ENCODE measurements around the gene EPHB6. TPM values are rescaled to one million over a fixed set of nuclear protein-coding genes. Genes with fewer than 3 reads are reported as not detected.

Gene EPHB6
- total RNA-seq, 1 experiment from 2014 or later: not detected

DNA sequence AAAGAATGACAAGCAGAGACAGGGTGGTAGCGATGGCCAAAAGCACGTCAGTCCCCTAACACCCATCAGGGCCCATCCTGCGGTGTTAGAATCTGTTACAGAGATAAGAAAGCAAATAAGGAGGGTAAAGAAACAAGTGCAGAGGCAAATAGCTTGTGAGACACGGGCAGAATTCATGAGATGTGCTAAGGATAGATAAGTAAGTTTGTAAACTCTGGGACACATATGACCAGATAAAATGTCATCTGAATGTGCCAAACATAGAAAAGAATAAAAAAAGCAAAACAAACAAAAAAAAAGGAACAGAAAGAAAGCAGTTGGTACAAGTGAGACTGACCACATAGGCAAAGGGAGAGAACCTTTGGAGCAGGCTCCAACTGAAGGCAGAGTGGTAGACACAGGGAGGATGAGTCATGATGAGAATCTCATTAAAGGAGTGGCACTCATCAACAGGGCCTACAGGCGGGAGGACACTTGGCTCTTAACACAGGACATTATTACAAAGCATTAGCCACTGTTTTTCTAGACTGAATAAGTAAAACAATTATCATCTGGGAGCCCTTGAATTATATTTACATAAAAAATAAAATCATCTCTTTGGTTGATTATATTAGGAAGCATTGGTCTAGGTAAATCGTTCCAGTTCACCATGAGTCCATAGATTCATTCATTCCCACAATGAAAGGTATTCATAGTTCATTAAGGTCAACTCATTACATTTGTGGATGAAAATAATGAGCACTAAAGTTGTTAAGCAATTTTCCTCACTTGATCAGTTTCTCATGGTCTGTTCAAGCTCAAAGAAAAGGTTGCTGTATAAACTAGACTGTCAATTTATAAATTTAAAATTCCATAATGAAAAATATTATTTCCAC, 21.5 kb upstream of the EPHB6 start:
- peak; percentile 27 for DNase-seq (ENCODE audit: low read depth)

DNA sequence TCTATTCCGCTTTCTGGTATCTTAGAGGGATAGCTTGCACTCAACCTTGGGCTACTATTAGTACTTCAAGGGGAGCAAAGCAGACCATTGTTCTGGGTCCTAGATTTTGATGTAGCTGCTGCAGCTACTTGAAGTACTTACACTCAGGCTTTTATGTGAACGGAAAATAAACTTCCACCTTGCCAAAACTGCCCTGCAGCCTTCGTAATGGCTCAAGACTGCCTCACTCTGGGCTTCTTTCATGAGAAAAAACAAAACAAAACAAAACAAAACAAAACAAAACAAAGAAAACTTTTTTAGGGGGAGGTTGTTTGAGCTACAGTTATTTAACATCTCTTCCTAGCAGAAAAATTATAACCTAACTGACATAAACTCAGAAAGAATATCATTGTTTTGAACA, 19.4 kb upstream of the EPHB6 start:
- DNase-seq (ENCODE audit: low read depth): no peak

DNA sequence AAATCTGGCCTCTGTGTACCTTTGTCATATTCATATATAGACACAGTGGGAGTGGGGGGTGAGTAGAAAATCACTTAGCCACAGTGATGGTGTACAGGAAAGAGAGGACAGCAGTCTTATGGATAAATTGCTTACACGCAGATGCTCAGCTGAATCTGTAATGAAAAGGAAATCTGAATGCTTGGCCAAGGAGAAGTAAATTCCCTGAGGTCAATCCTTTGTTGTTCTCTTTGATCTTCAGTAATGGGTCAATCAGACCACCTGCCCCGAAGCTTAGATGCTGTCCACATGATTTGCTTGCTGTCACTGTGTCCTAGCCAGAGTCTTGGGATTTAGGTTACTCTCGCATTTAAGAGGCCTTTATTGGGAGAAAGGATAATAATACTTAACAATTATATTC, 18.4 kb upstream of the EPHB6 start:
- DNase-seq (ENCODE audit: low read depth): no peak

DNA sequence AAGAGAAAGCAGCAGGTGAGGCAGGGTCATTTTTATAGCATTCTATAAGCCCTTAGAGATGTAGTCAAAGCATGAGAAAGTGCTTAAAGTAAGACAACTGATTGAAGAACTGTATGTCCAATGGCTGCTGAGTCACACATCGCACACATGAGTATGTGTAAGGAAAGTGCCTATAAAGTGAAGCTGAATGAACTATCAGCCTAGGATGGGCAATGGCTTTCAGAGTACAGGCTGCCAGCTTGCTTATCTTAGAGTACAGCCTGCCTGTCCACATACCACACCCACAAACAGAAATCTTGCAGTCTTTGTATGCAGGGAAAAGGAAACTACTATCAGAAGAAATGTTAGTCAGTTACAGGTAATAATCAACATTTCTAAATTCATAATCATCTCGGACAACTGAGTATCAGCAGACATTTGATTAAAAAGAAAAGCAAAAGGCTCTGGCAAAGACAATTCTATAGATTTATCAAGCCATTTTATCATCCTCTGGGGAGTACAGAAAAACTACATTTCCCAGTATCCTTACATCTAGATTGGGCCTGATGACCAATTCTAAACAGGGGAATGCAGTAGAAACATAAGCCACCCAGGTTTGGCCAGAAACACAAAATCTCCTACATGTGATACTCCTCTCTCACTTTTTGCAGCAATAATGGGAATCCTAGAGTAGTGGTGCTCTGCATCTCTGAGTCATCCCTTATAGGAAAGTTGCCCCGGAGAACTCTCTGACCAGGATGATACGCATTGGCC, 16.2 kb upstream of the EPHB6 start:
- no peak for DNase-seq (ENCODE audit: low read depth)

DNA sequence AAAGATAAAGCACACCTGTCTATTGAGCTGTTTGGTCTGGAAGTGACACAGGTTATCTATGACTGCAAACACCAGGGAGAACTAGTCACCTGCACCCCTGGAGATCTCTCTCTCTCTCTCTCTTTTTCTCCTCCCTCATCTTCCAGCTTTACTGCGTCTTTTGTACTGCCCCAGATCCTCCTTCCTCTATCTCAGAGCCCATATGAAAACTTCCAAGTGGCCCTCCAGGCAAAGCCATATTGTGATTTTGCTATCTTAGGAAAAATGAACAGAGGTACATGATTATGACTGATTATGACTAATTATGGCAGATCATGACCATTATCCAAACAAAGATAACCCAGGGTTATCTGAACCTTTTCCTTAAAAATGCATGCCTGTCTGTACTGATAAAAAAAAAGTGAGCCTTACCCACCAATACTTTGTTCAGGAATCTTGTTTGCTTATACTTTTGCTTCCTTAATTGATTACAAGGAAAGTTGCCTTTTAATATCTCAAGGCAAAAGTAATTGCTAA, 12.6 kb upstream of the EPHB6 start:
- no peak for DNase-seq (ENCODE audit: low read depth)

DNA sequence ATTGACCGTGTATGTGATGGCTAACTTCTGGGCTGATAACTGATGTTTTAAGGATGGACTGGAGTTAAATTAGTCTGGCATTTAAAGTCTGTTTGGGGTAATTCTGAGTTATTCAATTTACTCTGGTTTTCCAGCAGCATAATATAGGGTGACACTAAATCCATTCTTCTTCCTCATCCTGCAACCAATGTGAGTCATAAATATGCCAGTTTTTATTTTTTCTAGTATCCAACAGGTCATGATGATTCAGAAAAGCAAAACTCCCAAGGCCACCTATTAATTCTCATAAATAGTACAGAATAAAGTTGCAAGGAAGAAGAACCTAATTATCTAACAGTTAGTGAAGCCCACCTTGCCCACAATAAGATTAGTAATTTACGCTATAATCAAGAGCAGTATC, 7.5 kb upstream of the EPHB6 start:
- DNase-seq (ENCODE audit: low read depth): no peak

DNA sequence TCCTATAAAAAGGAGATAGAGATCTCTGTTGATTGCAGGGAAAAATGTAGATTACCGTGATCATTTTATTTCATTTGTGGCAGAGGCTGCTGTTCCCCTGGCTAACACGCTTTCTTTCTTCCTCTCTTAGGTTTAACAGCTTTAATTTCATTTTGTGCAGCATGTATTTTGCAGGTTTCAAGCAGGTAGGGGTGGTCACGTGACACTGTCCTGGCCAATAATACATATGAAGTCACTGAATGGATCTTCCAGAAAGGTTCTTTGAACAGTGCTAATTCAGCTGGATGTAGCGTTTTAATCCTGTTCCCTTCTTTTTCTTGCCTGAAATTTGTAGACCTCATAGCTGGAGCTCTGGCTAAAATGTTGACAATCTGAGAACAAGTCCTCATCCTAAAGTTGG, 3.6 kb upstream of the EPHB6 start:
- DNase-seq (ENCODE audit: low read depth): no peak

DNA sequence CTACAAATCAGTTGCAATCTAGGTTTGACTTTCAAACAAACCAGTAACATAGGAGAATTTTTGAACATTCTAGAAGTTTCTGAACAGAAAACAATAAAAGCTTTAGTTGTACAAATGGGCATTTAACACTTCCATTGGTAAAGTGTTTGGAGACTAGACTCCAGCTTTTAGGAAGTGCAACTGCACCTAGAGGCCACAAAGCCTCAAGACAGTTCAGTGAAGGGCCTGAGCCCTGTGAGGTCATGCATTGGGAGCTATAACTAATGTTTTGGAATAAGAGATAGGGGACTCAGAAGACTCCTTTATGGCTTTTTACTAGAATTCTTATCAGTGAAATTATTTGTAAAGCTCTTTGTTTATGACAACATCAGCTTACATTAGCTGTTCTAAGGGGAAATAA, 3.0 kb upstream of the EPHB6 start:
- no peak for DNase-seq (ENCODE audit: low read depth)

DNA sequence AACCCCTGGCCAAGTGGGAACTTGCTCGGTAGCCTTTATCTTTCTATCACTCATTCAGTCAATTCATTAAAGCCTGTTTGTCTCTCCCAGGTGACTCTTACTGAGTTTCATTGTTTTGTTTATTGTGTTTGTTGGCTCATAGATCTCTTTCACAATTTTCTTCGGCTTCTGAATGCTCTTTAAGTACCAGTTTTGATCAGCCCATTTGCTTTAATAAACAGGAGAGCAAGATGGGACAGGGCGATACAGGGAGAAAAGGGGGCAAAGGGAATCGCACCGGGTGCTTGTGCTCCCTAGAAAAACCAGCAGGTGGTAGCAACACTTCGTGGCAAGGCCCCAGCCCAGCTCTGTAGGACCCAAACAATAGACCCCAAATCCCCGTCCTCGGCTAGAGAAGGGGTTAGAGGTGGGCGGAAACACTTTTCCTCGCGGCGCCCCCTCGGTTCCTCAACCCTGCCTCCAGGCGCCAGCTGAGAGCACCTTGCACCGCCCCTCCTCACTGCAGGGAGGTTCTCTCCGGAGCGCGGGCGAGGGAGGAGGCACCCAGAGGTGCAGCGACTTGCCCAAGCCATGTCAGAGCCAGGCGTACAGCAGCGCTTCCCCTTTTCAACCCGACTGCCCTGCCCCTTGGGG, 1.0 kb upstream of the EPHB6 start:
- peak; percentile 46 for DNase-seq (ENCODE audit: low read depth)

DNA sequence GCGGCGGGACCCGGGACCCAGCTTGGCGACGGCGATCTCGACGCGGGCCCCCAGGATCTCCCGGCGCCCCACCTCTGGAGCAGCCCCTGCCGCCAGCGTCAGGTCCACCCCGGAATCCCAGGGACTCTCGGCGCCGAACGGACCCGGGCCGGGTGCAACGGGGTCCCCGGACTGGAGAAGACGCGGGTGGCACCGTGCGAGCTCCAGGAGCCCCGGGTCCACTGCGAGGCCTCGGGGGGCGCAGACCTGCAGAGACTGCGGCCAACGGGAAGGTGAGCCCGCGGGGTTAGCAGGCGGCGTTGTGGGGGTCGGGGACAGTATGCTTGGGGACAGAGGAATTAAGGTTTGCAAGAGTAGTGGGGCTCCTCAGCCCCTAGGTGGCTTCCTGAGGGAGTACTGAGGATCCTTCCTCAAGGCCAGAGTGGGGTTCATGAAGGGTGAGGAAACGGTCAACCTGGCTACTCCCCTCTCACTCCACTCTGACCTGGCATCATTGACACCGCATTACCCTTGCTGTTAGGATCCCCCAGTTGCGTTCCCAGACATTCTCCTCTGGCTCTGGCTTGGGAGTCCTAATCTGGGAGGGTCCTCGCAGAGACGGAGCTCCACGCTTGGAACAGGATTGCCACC, 353 bp downstream of the EPHB6 start:
- no peak for DNase-seq (ENCODE audit: low read depth)

DNA sequence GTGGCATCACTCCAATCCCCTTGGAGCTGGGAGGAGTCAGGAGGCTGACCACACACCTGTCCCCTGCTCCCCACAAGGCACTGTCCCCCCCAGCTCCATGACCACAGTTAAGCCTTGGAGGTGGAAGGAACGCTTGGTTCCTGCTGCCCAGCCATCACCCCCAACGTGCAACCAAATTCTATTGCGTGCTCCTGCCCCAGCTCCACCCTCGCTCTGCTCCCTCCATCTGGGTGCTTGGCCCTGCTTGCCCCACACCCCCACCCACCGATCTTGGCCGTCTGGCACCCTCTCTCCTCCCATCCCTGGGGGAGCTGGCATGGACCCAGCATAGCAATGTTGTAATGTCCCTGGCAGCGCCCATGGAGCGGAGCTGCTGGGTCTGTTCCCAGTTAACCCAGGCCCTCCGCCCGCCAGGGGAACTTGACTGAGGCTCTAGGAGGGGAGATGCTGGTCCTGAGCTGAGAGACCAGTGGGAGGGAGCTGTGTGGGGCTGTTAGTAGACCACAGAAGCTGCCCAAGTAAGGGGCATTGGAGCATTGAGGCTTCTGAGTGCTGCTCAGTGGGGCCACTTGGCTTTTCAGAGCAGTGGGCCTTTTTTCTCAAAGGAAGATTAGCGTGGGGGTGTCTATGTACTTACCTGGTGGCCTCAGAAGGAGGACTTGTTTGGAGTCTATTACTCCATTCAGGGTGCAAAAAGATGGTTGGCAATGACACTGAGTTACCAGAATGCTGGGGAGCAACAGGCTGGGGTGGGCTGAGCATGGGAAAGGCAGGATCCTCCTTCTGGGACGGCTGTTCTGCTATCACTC, 1.1 kb downstream of the EPHB6 start:
- DNase-seq (ENCODE audit: low read depth): no peak

DNA sequence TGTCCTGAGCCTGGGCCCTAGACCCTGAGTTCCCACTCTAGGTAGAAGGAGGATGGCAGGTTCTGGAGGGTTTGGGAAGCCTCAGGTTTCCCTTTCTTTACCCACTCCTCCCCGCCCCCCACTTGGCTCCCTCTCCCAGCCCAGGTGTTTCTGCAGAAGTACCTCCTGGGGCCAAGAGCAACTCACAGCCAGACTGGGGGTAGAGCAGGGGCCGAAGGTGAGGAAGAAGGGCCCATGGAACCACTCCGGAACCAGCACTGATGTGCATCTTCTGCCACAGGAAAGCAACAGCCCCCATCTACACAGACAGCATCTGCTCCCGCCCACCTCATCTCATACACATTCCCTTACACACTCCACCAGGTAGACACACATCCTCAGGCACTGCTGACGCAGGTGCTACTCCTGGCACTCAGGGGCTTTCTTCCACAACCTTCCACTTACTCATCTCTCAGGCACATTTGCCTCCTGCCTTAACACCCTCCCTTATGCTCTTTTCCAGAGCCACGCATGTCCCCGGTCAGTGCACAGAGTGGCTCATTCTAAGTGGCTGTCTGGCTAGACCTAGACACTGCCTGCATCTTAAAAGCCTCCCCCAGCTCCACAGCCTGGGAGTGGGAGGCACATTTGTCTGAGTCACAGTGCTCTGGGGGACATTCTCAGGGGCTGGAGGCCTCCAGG, 1.8 kb downstream of the EPHB6 start:
- DNase-seq (ENCODE audit: low read depth): no peak

DNA sequence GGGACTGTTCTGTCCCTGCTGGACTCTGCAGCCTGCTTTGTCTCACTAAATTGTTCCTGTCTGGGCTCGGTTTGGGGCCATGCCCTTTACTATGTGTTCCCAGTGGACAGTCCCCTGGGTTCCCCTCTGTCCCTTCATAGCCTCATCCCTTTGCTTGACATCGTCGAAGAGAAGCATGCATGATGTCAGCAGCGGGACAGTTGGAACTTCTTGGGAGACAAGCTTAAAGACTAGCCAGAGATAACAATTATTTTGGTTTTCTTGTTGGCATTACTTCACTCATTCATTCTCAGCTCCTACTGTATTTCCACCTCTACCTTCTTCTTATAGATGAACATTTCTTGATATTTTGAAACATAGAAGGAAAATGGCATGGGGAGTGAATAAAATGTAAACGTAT, 2.7 kb downstream of the EPHB6 start:
- DNase-seq (ENCODE audit: low read depth): no peak

DNA sequence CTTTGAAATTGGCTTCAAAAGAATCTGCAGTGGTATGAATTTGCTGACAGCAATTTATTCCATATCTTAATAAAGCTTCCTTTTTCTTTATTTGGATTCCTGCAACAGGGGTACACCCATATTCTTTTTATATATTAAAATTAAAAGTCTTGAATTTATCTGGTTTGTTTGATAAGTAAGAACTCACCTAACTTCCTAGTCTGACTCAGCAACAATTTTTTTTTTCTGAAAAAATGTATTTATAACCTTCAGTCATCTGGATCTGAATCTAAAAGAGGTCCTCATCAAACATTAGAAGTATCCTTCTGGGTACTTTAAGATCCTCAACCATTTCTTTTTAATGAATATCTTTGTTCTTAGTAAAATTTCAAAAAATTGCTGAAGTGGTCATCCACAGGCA, 4.5 kb downstream of the EPHB6 start:
- no peak for DNase-seq (ENCODE audit: low read depth)

DNA sequence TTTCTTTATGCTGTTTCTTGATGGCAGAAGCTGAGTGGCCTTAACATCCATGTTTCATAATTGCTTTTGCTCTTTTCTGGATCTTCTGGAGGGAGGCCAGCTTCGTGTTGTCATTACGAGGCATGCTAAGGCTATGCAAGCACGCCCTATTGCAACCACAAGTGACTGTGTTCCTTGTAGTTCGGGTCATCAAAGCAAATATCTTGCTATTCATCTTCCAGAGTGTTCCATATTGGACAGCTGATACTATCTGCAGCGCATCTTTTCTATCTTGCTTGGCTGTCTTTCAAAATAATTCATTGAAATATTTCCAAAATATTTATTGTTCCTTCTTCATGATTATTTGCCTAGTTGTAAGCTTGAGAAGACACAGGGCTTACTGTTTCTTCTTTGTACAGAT, 5.0 kb downstream of the EPHB6 start:
- DNase-seq (ENCODE audit: low read depth): peak; percentile 22

DNA sequence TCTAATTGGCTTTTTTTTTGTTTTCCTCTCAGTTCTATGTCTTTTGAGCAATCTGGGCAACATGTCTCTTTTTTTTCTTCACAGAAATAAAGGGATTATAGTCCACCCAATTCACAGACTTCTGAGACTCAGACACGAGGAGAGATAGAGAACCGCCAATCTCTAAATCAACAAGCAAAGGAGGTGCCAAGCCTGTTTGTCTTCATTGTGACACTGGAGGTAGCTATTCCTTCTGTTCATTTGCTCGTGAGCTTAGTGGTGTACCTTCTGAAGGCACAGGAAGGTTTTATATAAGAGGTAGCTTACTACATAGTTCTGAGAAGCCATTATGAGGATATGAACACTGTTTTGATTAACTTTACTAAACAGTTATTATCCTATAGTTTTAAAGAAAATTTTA, 6.1 kb downstream of the EPHB6 start:
- DNase-seq (ENCODE audit: low read depth): no peak

DNA sequence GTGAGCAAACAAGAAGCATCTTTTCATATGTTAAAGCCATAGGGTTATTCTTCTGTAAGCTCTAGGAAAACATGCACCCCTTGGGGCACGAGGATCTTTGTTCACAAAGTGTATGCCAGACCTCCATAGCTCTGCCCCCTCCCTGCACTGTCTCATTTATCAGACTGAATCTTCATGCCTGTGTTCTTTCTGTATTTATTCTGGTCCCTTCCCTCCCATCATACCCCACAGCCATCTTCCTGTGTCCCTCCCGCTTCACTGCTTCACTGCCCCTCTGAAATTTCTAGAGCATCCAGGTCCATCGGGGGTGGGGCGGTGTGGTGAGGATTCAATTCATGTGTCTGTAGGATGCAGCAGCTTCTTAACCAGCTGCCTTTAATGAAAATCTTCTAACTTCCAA, 7.5 kb downstream of the EPHB6 start:
- no peak for DNase-seq (ENCODE audit: low read depth)

DNA sequence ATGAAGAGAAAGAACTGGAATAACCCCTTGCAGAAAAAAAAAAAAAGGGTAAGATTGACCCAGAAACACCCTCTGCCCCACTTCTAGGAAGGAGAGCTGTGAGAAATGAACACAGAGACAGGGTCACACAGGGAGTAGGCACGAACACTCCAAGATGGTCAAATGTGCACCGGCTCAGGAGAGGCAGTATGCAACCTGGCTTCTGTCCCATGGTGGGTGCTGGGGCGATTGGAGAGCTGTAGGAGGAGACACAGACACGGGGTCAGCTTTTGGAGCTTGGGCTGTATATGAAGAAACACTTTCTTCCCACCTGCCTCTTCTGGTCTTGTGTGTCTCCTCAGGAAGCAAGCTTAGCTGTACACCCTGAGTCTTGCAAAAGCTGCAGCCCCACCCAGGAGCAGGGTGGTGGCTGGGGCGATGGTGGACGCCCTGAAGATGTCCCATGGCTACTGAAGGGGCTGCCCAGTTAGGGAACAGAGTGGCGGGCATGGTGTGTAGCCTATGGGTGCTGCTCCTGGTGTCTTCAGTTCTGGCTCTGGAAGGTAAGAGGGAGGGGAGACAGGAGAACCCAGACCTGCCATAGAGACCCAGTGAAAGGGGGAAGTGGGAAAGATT, 8.0 kb downstream of the EPHB6 start:
- DNase-seq (ENCODE audit: low read depth): no peak

DNA sequence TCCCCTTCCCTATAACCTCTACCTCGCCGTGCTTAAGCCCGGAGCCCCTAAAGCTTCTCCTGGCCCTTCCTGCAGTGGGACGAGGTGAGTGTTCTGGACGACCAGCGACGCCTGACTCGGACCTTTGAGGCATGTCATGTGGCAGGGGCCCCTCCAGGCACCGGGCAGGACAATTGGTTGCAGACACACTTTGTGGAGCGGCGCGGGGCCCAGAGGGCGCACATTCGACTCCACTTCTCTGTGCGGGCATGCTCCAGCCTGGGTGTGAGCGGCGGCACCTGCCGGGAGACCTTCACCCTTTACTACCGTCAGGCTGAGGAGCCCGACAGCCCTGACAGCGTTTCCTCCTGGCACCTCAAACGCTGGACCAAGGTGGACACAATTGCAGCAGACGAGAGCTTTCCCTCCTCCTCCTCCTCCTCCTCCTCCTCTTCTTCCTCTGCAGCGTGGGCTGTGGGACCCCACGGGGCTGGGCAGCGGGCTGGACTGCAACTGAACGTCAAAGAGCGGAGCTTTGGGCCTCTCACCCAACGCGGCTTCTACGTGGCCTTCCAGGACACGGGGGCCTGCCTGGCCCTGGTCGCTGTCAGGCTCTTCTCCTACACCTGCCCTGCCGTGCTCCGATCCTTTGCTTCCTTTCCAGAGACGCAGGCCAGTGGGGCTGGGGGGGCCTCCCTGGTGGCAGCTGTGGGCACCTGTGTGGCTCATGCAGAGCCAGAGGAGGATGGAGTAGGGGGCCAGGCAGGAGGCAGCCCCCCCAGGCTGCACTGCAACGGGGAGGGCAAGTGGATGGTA, 9.2 kb downstream of the EPHB6 start:
- DNase-seq (ENCODE audit: low read depth): no peak

All from M059J (cell line).